PFSK-1 (cell line): ENCODE measurements around the gene ATRNL1.

ENCODE experiments used
- FOXP2 ChIP-seq: optimal IDR thresholded peaks from 2 replicates; pipeline ENCODE3; 2011; ENCODE audit warnings: borderline replicate concordance, control low read depth, inconsistent platforms; ENCODE audit not compliant: insufficient read depth; ENCODE audit errors: extremely low read length, extremely low read depth
- POLR2AphosphoS5 ChIP-seq: IDR thresholded peaks from 2 replicates; pipeline ENCODE4 v1.6.1; 2012; ENCODE audit warnings: low read depth, mild to moderate bottlenecking, control low read depth, low read length, moderate library complexity
- SIN3A ChIP-seq: IDR thresholded peaks from 2 replicates; pipeline ENCODE4 v1.6.1; 2012; ENCODE audit warnings: mild to moderate bottlenecking, low read length, moderate library complexity, borderline replicate concordance; ENCODE audit not compliant: insufficient read depth
- TAF1 ChIP-seq: IDR thresholded peaks from 2 replicates; pipeline ENCODE4 v1.6.1; 2012; ENCODE audit warnings: low read length, control low read depth, borderline replicate concordance; ENCODE audit not compliant: insufficient read depth
- TF ChIP-seq, protein P1 (sequence below), 2 experiments: IDR thresholded peaks; 2 replicates each; pipeline versions ENCODE4 v1.6.1 to v1.8.0; 2011 to 2012; ENCODE audit warnings: low read depth in 2 of 2, low read length in 2 of 2, control low read depth in 1 of 2, inconsistent platforms in 1 of 2, mild to moderate bottlenecking in 1 of 2, moderate library complexity in 1 of 2; ENCODE audit not compliant: insufficient read depth in 1 of 2

Gene ATRNL1

DNA sequence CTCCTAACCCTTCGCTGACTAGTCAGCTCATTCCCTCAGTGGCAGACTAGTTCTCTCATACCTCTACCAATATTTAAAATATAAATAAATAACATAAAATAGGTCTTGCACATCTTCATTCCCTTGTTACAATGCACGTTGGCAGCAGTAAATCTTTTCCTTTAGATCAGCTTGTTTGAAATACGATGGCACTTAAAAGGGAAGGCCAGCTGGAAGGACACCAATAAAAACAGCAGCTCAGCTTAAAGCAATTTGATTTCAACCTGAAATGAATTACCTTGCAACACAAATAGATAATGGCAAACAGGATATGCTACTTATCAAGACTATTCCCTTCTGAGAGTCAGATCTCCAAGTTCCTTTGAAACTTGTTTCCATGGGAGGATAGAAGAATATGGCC lies 858.1 kb downstream of the ATRNL1 start:
- TF ChIP-seq TAF1, result no peak
- TF ChIP-seq POLR2AphosphoS5, result no peak
- TF ChIP-seq, protein P1, sequence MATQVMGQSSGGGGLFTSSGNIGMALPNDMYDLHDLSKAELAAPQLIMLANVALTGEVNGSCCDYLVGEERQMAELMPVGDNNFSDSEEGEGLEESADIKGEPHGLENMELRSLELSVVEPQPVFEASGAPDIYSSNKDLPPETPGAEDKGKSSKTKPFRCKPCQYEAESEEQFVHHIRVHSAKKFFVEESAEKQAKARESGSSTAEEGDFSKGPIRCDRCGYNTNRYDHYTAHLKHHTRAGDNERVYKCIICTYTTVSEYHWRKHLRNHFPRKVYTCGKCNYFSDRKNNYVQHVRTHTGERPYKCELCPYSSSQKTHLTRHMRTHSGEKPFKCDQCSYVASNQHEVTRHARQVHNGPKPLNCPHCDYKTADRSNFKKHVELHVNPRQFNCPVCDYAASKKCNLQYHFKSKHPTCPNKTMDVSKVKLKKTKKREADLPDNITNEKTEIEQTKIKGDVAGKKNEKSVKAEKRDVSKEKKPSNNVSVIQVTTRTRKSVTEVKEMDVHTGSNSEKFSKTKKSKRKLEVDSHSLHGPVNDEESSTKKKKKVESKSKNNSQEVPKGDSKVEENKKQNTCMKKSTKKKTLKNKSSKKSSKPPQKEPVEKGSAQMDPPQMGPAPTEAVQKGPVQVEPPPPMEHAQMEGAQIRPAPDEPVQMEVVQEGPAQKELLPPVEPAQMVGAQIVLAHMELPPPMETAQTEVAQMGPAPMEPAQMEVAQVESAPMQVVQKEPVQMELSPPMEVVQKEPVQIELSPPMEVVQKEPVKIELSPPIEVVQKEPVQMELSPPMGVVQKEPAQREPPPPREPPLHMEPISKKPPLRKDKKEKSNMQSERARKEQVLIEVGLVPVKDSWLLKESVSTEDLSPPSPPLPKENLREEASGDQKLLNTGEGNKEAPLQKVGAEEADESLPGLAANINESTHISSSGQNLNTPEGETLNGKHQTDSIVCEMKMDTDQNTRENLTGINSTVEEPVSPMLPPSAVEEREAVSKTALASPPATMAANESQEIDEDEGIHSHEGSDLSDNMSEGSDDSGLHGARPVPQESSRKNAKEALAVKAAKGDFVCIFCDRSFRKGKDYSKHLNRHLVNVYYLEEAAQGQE (IDR thresholded peaks at IDR 0.05; ENCODE audit: insufficient read depth in 1 of 2, low read depth in 2 of 2, low read length in 2 of 2), result no peak
- no peak for TF ChIP-seq FOXP2
- TF ChIP-seq SIN3A, result no peak

DNA sequence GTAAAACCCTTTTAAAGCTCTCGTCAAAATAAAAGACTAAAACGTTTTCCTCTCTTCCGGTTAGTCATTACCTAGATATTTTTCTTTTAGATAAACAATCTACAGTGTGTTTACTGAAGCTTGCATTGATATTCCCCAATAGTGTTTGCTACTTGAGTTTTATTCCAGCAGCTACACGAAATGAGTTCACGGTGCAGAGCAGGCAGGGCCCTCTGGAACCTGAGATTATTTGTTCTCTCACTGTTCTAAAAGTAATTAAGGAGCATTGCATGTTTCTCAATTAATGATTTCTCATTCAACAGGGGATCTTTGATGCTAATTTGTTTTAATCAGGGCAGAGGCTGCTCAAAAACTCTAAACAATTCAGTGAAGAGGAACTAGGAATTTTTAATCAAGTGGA lies 860.1 kb downstream of the ATRNL1 start:
- no peak for TF ChIP-seq TAF1
- TF ChIP-seq, protein P1 (IDR thresholded peaks at IDR 0.05; ENCODE audit: insufficient read depth in 1 of 2, low read depth in 2 of 2, low read length in 2 of 2), result no peak
- TF ChIP-seq FOXP2, result no peak
- no peak for TF ChIP-seq POLR2AphosphoS5
- TF ChIP-seq SIN3A, result no peak

DNA sequence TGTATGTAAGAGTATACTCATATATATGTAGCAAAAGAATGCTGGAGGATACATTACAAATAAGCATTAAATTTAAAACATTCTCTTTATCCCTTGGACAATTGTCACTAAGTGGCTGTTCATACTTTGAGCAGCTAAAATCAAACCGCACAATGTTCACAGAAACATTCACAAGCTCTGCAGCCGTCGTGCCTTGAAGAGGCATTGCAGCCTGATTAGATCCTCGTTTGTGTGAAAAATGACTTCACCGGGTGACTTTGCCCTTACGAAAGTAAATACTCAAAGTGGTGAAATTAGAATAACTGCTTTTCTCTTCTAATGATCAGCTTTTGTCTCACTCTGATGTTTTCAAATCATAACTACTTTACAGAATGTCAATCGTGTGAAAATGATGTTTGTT lies 860.8 kb downstream of the ATRNL1 start:
- TF ChIP-seq TAF1 (no peak), FOXP2 (no peak), SIN3A (no peak), POLR2AphosphoS5 (no peak)
- TF ChIP-seq, protein P1 (IDR thresholded peaks at IDR 0.05; ENCODE audit: insufficient read depth in 1 of 2, low read depth in 2 of 2, low read length in 2 of 2), result no peak

DNA sequence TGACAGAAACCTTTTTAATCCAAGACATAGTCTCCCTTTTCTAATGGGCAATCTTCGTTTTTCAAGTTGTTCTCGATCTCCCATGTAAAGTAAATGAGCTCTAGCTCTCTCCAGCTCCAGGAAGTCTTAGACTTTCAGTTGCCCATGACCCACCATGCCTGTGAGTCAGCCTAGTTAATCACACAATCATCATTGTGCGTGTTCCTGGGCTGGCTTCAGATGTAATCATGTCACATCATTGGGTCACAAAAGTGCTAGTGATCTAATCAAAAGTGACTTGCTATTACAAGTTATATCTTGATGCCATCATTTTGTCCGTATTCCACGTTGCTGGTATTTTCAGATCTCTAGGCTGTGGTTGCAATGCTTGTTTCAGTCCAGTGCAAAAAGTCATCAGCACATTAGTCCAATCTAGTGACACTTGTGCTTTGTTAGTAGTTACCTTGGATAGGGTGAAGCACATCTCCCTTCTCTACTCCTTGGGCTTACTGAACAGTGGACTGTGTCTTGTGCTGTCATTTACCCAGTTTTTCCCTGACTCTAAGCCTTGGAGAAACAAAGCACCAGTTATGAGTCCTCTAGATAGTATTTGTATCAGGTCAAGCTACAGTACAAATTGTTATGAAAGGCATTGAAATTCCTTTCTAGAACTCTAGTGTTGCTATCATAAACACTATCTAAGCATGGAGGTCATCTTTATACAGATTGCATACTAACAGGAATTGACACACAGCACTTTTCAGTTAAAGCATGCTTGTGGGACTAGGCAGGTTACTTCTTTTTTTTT lies 863.3 kb downstream of the ATRNL1 start:
- no peak for TF ChIP-seq SIN3A

DNA sequence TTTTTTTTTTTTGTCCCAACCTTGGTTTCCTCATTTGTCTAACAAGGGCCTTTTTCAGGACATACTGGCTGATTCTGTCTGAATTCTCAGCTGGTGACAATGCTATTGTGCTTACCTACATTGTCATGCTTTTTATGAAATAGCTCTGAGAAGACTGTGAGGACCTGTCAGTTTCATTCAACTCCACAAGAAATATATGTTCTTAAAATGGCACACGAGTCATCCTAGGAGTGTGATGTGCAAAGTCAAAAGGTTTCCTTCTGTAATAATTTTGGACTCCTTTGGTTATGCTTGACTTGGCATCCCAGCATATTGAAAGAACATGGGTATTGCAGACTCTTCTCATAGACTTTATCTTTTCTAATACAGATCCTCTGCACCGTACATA lies 863.8 kb downstream of the ATRNL1 start:
- TF ChIP-seq SIN3A (no peak), TAF1 (no peak), FOXP2 (no peak), POLR2AphosphoS5 (no peak)
- TF ChIP-seq, protein P1 (IDR thresholded peaks at IDR 0.05; ENCODE audit: insufficient read depth in 1 of 2, low read depth in 2 of 2, low read length in 2 of 2), result no peak
